ENCODE measurements around the gene OSBPL1A. TPM values are rescaled to one million over a fixed set of nuclear protein-coding genes. Genes with fewer than 3 reads are reported as not detected.

Gene OSBPL1A
- total and polyA plus RNA-seq, 2 experiments from 2014 or later, result 14.9 to 24.1 TPM

- Histone ChIP-seq H3K4me1 (ENCODE audit: insufficient read depth) (peaks cover 15% of the 10 kb centered on the region), H3K27me3 (replicated peaks; ENCODE audit: insufficient read depth) (no peaks in the 10 kb centered on the region), H4K20me1 (ENCODE audit: insufficient read depth) (no peaks in the 10 kb centered on the region), H3K9me2 (ENCODE audit: insufficient read depth) (no peaks in the 10 kb centered on the region), H3K9me3 (ENCODE audit: low read depth) (no peaks in the 10 kb centered on the region), H3K9ac (no peak overlapping the region), H3K4me2 (ENCODE audit: unreplicated experiment) (no peak overlapping the region), H3K36me3 (ENCODE audit: low read depth) (no peaks in the 10 kb centered on the region), H2AFZ (no peak overlapping the region), H3K27ac (no peak overlapping the region), H3F3A (ENCODE audit: insufficient read depth) (peaks cover 5% of the 10 kb centered on the region; the same call in 1 of the 2 replicates), H3K4me3 (no peak overlapping the region), H3K79me2 (ENCODE audit: insufficient read depth) (no peaks in the 10 kb centered on the region)
- TF ChIP-seq EZH2phosphoT487 (IDR thresholded peaks at IDR 0.05; ENCODE audit: insufficient read depth, low read depth) (no peak), EZH2 (IDR thresholded peaks at IDR 0.05; ENCODE audit: insufficient read depth, poor library complexity, severe bottlenecking) (no peak)
- no peak for DNase-seq
- in situ Hi-C loops (cut with MboI), result no loop called here
- WGBS, 2 experiments (ENCODE audit: low coverage in 1 of 2, low lambda C conversion rate in 2 of 2, missing lambda C conversion rate in 2 of 2), result 87 to 91% methylated on average over 6 of the region's 6 CpGs
Observed at GRCh38 chr18:24209558-24209957, 188.1 kb downstream of the OSBPL1A start.

DNA sequence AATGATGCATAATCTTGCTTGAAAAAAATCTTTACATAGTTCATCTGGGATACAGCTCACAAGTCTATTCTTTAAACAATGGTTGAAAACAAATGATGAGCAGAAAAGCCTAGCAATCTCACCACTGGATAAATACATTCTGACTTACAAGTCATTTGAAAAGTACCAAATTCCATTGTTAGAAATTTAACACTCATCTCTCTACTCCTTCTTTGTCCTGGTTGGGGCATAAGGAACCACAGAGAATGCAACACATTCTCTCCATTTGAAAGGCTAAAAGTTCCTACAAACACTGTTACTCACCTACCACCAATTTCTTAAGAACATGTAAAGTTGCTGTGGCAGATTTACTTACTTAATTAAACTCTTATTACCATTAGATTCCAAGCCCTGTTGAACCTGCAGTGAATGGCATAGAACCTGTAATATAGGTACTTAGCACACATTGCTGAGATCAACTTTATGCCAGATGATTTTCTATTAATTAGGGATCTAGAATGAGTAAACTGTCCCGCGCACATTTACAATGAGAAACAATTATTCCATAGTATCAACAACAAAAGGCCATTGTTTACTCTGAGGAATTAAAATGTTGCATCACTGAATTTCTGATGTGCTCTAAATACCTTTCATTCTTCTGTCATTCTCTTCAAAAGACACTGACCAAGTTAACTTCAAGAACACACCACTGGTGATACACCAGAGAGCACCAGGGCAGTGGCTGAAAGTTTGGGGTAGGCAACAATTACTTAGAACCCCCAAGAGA is 189.2 kb downstream of the OSBPL1A start:
- 46 to 47% methylated on average over 2 of the region's 2 CpGs for WGBS, 2 experiments (ENCODE audit: low coverage in 1 of 2, low lambda C conversion rate in 2 of 2, missing lambda C conversion rate in 2 of 2)
- no peak overlapping the region for H3K4me2 ChIP-seq (ENCODE audit: unreplicated experiment)
- no peaks in the 10 kb centered on the region for H3K79me2 ChIP-seq (ENCODE audit: insufficient read depth)
- no peaks in the 10 kb centered on the region for H3K36me3 ChIP-seq (ENCODE audit: low read depth)
- in situ Hi-C loops (cut with MboI), result no loop called here
- no peak for TF ChIP-seq EZH2 (IDR thresholded peaks at IDR 0.05; ENCODE audit: insufficient read depth, poor library complexity, severe bottlenecking)
- TF ChIP-seq EZH2phosphoT487 (IDR thresholded peaks at IDR 0.05; ENCODE audit: insufficient read depth, low read depth), result no peak
- H4K20me1 ChIP-seq (ENCODE audit: insufficient read depth), result no peaks in the 10 kb centered on the region
- peaks cover 5% of the 10 kb centered on the region; the same call in 1 of the 2 replicates for H3F3A ChIP-seq (ENCODE audit: insufficient read depth)
- no peaks in the 10 kb centered on the region for H3K27me3 ChIP-seq (replicated peaks; ENCODE audit: insufficient read depth)
- no peaks in the 10 kb centered on the region for H3K9me2 ChIP-seq (ENCODE audit: insufficient read depth)
- no peak overlapping the region for H3K9ac ChIP-seq
- no peak overlapping the region for H3K27ac ChIP-seq
- H3K4me3 ChIP-seq, result no peak overlapping the region
- peak; percentile 18 for DNase-seq
- peaks cover 15% of the 10 kb centered on the region for H3K4me1 ChIP-seq (ENCODE audit: insufficient read depth)
- no peak overlapping the region for H2AFZ ChIP-seq
- no peaks in the 10 kb centered on the region for H3K9me3 ChIP-seq (ENCODE audit: low read depth)

- Histone ChIP-seq H3K79me2 (ENCODE audit: insufficient read depth) (no peaks in the 10 kb centered on the region), H3K4me3 (no peak overlapping the region), H3K9me2 (ENCODE audit: insufficient read depth) (no peaks in the 10 kb centered on the region), H4K20me1 (ENCODE audit: insufficient read depth) (no peaks in the 10 kb centered on the region), H2AFZ (no peak overlapping the region), H3F3A (ENCODE audit: insufficient read depth) (no peaks in the 10 kb centered on the region), H3K4me1 (ENCODE audit: insufficient read depth) (peaks cover 6% of the 10 kb centered on the region; the same call in 1 of the 2 replicates), H3K4me2 (ENCODE audit: unreplicated experiment) (no peak overlapping the region), H3K36me3 (ENCODE audit: low read depth) (no peaks in the 10 kb centered on the region), H3K27ac (no peak overlapping the region), H3K27me3 (replicated peaks; ENCODE audit: insufficient read depth) (no peaks in the 10 kb centered on the region), H3K9me3 (ENCODE audit: low read depth) (no peaks in the 10 kb centered on the region), H3K9ac (no peak overlapping the region)
- no peak for TF ChIP-seq EZH2phosphoT487 (IDR thresholded peaks at IDR 0.05; ENCODE audit: insufficient read depth, low read depth)
- TF ChIP-seq EZH2 (IDR thresholded peaks at IDR 0.05; ENCODE audit: insufficient read depth, poor library complexity, severe bottlenecking), result no peak
- in situ Hi-C loops (cut with MboI), result no loop called here
- 96 to 97% methylated on average over 3 of the region's 3 CpGs for WGBS, 2 experiments (ENCODE audit: low coverage in 1 of 2, low lambda C conversion rate in 2 of 2, missing lambda C conversion rate in 2 of 2)
- no peak for DNase-seq
Observed at GRCh38 chr18:24204904-24205303, 192.7 kb downstream of the OSBPL1A start.

GRCh38 chr18:24201699-24202687 is 195.6 kb downstream of the OSBPL1A start:
- Histone ChIP-seq H3K9ac (no peak overlapping the region), H3K79me2 (ENCODE audit: insufficient read depth) (no peaks in the 10 kb centered on the region), H3K9me3 (ENCODE audit: low read depth) (no peaks in the 10 kb centered on the region), H3K27me3 (replicated peaks; ENCODE audit: insufficient read depth) (no peaks in the 10 kb centered on the region), H2AFZ (no peak overlapping the region), H3K9me2 (ENCODE audit: insufficient read depth) (no peaks in the 10 kb centered on the region), H3K4me1 (ENCODE audit: insufficient read depth) (no peaks in the 10 kb centered on the region), H3F3A (ENCODE audit: insufficient read depth) (no peaks in the 10 kb centered on the region), H4K20me1 (ENCODE audit: insufficient read depth) (no peaks in the 10 kb centered on the region), H3K4me3 (no peak overlapping the region), H3K27ac (no peak overlapping the region), H3K36me3 (ENCODE audit: low read depth) (no peaks in the 10 kb centered on the region), H3K4me2 (ENCODE audit: unreplicated experiment) (no peak overlapping the region)
- in situ Hi-C loops (cut with MboI), result no loop called here
- DNase-seq, result no peak
- 92 to 94% methylated on average over 8 of the region's 8 CpGs for whole genome bisulfite sequencing, 2 experiments (ENCODE audit: low coverage in 1 of 2, low lambda C conversion rate in 2 of 2, missing lambda C conversion rate in 2 of 2)
- no peak for TF ChIP-seq EZH2phosphoT487 (IDR thresholded peaks at IDR 0.05; ENCODE audit: insufficient read depth, low read depth)
- no peak for TF ChIP-seq EZH2 (IDR thresholded peaks at IDR 0.05; ENCODE audit: insufficient read depth, poor library complexity, severe bottlenecking)

Measured in GM23248 (cell line).